Panc1 (cell line): ENCODE results near the gene SDS. TPM values are rescaled to one million over a fixed set of nuclear protein-coding genes. Genes with fewer than 3 reads are reported as not detected.

Experiments used
- ATAC-seq: fragments of 200-7000 bp; cut with Tn5 transposase; 2 replicates; pipeline ENCODE4 v1.9.1; 2020; ENCODE audit warnings: mild to moderate bottlenecking, moderate library complexity
- BruUV-seq: library from RNA; stranded (reverse); fragments of 400-500 nt; replicated peaks from 2 replicates; lab custom pipeline; 2021; lab: Mats Ljungman, UMichigan
- CTCF ChIA-PET: fragments of 300-600 bp; sonication (Branson Sonifier 250); formaldehyde crosslinking; loops from one replicate; lab custom pipeline; 2022; ENCODE audit warnings: antibody characterized with exemption; lab: Charles Lee
- POLR2A ChIA-PET: fragments of 300-600 bp; sonication (Branson Sonifier 250); formaldehyde crosslinking; loops from one replicate; lab custom pipeline; 2022; ENCODE audit warnings: antibody characterized with exemption; lab: Charles Lee
- DNase-seq: peaks from one replicate; pipeline ENCODE4 v3.0.0-alpha.2; 2010; ENCODE audit warnings: low read depth, low spot score
- H3K27ac ChIP-seq: 2 replicates; pipeline ENCODE4 v1.5.1; 2011; ENCODE audit warnings: mild to moderate bottlenecking, low read length, inconsistent platforms
- H3K27me3 ChIP-seq: fragments of 200-500 bp; sonication (Bioruptor generic); 2 replicates; pipeline ENCODE4 v1.6.0; 2014; ENCODE audit warnings: low read length, inconsistent platforms; ENCODE audit not compliant: control insufficient read depth, insufficient read depth
- H3K36me3 ChIP-seq: fragments of 200-500 bp; sonication (Bioruptor generic); 2 replicates; pipeline ENCODE4 v1.5.1; 2014; ENCODE audit warnings: inconsistent platforms, mild to moderate bottlenecking, low read length, moderate library complexity; ENCODE audit not compliant: control insufficient read depth, insufficient read depth
- H3K4me1 ChIP-seq: 2 replicates; pipeline ENCODE4 v1.5.1; 2011; ENCODE audit warnings: inconsistent platforms, mild to moderate bottlenecking, low read length, moderate library complexity; ENCODE audit not compliant: control insufficient read depth, insufficient read depth
- H3K4me3 ChIP-seq, 2 experiments: 2 replicates each; pipeline ENCODE4 v1.5.1; 2011 to 2012; ENCODE audit warnings: low read depth in 2 of 2, low read length in 2 of 2, mild to moderate bottlenecking in 2 of 2, inconsistent platforms in 1 of 2, moderate library complexity in 1 of 2
- H3K9me3 ChIP-seq: fragments of 200-500 bp; sonication (Bioruptor generic); 2 replicates; pipeline ENCODE4 v1.5.1; 2014; ENCODE audit warnings: low read depth, mild to moderate bottlenecking, inconsistent platforms, low read length, moderate library complexity; ENCODE audit not compliant: control insufficient read depth, insufficient read depth
- CTCF ChIP-seq: fragments of 450-650 bp; IDR thresholded peaks from 2 replicates; pipeline ENCODE4 v1.5.1; 2017; ENCODE audit warnings: mild to moderate bottlenecking
- POLR2AphosphoS5 ChIP-seq: IDR thresholded peaks from 2 replicates; pipeline ENCODE4 v1.6.1; 2012; ENCODE audit warnings: mild to moderate bottlenecking, low read depth, low read length, moderate library complexity
- REST ChIP-seq, 2 experiments: IDR thresholded peaks; 2 replicates each; pipeline ENCODE4 v1.6.1; 2011 to 2012; ENCODE audit warnings: low read depth in 2 of 2, control low read depth in 1 of 2, low read length in 1 of 2, mild to moderate bottlenecking in 1 of 2, moderate library complexity in 1 of 2; ENCODE audit not compliant: insufficient read depth in 1 of 2
- SIN3A ChIP-seq: IDR thresholded peaks from 2 replicates; pipeline ENCODE4 v1.6.1; 2012; ENCODE audit warnings: low read depth, mild to moderate bottlenecking, low read length, moderate library complexity, borderline replicate concordance; ENCODE audit not compliant: insufficient read depth
- TCF7L2 ChIP-seq: IDR thresholded peaks from 2 replicates; pipeline ENCODE4 v1.6.1; 2011; ENCODE audit warnings: mild to moderate bottlenecking, low read depth, low read length, inconsistent platforms
- in situ Hi-C: cut with HindIII; loops from 2 replicates; pipeline ENCODE4 v1.10.0; 2016; ENCODE audit warnings: low sequenced_read_pairs, low pct_unique_long_range_greater_than_20kb
- intact Hi-C: fragments of 100-400 bp; cut with micrococcal nuclease; formaldehyde crosslinking; loops from one replicate; pipeline ENCODE4 v1.10.0; 2022; ENCODE audit not compliant: unreplicated experiment
- total RNA-seq: library from RNA; stranded (reverse); gene quantifications from one replicate; pipeline ENCODE4 v1.2.1, GENCODE V29; 2021; ENCODE audit not compliant: unreplicated experiment

Gene SDS
- total RNA-seq, 1 experiment from 2014 or later: 0.15 TPM

- Histone ChIP-seq H3K27me3 (no peaks in the 10 kb centered on the region), H3K36me3 (no peaks in the 10 kb centered on the region), H3K27ac (no peak overlapping the region), H3K9me3 (no peaks in the 10 kb centered on the region), H3K4me1 (no peaks in the 10 kb centered on the region), H3K4me3 (no peak overlapping the region)
- no TSS peak for BruUV-seq
- ATAC-seq (no peak), DNase-seq (no peak)
- no peak for TF ChIP-seq REST (IDR thresholded peaks at IDR 0.05; ENCODE audit: insufficient read depth in 1 of 2, low read depth in 2 of 2, low read length in 1 of 2)
- TF ChIP-seq POLR2AphosphoS5: no peak
- TF ChIP-seq TCF7L2: no peak
- no peak for TF ChIP-seq CTCF
- TF ChIP-seq SIN3A: no peak
- intact Hi-C loops: no loop called here
- CTCF ChIA-PET: no interaction called here
- POLR2A ChIA-PET: no interaction called here
- in situ Hi-C loops: no loop called here
Measured at GRCh38 chr12:113374823-113375428, 28.8 kb downstream of the SDS start.

- H3K27me3 ChIP-seq: no peaks in the 10 kb centered on the region
- intact Hi-C loops: no loop called here
- CTCF ChIA-PET: no interaction called here
- TF ChIP-seq CTCF: no peak
- TF ChIP-seq REST (IDR thresholded peaks at IDR 0.05; ENCODE audit: insufficient read depth in 1 of 2, low read depth in 2 of 2, low read length in 1 of 2): no peak
- TF ChIP-seq SIN3A: no peak
- no peak for TF ChIP-seq POLR2AphosphoS5
- TF ChIP-seq TCF7L2: no peak
- H3K27ac ChIP-seq: no peak overlapping the region
- in situ Hi-C loops: no loop called here
- H3K9me3 ChIP-seq: no peaks in the 10 kb centered on the region
- POLR2A ChIA-PET: no interaction called here
- no TSS peak for BruUV-seq
- no peak for ATAC-seq
- no peaks in the 10 kb centered on the region for H3K36me3 ChIP-seq
- no peak overlapping the region for H3K4me3 ChIP-seq
- no peak for DNase-seq
- no peaks in the 10 kb centered on the region for H3K4me1 ChIP-seq
Measured at GRCh38 chr12:113373969-113374368, 29.7 kb downstream of the SDS start.
